ENCODE measurements around the gene PGAP6. TPM values are rescaled to one million over a fixed set of nuclear protein-coding genes. Genes with fewer than 3 reads are reported as not detected.

Gene PGAP6
- total and polyA plus RNA-seq, 9 of the 15 experiments (the other 6 are each of a cell fraction or from before 2014, with no cell fraction given): 0.45 to 50.2 (median 39.3) TPM

DNA sequence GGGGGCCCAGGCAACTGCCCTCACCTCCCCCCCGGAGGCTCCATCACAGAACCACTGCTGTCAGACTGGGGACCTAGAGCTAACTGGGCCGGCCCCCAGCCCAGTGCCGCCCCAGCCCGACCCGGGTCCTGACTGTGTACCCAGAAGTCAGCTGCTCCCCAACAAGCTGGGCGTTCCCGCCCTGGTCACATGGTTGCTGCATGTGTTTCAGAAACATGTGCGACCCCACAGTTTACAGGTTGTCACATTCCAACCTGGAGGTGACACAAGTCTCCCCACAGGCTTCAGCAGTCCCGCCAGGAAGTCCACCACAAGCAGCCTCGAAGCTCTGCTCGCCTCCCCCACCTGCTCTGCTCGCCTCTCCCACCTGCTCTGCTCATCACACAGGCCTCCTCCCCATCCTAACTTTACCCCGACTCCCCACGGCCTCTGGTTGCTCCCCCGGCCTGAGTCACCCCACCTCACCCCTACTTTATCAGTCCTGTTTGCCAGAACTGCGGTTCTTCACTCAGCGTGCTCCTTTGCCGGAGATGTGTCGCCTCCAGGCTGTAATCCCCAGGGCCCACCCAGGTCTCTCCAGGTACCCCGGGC is 12.4 kb downstream of the PGAP6 start (continued):
- TF ChIP-seq, protein P1, sequence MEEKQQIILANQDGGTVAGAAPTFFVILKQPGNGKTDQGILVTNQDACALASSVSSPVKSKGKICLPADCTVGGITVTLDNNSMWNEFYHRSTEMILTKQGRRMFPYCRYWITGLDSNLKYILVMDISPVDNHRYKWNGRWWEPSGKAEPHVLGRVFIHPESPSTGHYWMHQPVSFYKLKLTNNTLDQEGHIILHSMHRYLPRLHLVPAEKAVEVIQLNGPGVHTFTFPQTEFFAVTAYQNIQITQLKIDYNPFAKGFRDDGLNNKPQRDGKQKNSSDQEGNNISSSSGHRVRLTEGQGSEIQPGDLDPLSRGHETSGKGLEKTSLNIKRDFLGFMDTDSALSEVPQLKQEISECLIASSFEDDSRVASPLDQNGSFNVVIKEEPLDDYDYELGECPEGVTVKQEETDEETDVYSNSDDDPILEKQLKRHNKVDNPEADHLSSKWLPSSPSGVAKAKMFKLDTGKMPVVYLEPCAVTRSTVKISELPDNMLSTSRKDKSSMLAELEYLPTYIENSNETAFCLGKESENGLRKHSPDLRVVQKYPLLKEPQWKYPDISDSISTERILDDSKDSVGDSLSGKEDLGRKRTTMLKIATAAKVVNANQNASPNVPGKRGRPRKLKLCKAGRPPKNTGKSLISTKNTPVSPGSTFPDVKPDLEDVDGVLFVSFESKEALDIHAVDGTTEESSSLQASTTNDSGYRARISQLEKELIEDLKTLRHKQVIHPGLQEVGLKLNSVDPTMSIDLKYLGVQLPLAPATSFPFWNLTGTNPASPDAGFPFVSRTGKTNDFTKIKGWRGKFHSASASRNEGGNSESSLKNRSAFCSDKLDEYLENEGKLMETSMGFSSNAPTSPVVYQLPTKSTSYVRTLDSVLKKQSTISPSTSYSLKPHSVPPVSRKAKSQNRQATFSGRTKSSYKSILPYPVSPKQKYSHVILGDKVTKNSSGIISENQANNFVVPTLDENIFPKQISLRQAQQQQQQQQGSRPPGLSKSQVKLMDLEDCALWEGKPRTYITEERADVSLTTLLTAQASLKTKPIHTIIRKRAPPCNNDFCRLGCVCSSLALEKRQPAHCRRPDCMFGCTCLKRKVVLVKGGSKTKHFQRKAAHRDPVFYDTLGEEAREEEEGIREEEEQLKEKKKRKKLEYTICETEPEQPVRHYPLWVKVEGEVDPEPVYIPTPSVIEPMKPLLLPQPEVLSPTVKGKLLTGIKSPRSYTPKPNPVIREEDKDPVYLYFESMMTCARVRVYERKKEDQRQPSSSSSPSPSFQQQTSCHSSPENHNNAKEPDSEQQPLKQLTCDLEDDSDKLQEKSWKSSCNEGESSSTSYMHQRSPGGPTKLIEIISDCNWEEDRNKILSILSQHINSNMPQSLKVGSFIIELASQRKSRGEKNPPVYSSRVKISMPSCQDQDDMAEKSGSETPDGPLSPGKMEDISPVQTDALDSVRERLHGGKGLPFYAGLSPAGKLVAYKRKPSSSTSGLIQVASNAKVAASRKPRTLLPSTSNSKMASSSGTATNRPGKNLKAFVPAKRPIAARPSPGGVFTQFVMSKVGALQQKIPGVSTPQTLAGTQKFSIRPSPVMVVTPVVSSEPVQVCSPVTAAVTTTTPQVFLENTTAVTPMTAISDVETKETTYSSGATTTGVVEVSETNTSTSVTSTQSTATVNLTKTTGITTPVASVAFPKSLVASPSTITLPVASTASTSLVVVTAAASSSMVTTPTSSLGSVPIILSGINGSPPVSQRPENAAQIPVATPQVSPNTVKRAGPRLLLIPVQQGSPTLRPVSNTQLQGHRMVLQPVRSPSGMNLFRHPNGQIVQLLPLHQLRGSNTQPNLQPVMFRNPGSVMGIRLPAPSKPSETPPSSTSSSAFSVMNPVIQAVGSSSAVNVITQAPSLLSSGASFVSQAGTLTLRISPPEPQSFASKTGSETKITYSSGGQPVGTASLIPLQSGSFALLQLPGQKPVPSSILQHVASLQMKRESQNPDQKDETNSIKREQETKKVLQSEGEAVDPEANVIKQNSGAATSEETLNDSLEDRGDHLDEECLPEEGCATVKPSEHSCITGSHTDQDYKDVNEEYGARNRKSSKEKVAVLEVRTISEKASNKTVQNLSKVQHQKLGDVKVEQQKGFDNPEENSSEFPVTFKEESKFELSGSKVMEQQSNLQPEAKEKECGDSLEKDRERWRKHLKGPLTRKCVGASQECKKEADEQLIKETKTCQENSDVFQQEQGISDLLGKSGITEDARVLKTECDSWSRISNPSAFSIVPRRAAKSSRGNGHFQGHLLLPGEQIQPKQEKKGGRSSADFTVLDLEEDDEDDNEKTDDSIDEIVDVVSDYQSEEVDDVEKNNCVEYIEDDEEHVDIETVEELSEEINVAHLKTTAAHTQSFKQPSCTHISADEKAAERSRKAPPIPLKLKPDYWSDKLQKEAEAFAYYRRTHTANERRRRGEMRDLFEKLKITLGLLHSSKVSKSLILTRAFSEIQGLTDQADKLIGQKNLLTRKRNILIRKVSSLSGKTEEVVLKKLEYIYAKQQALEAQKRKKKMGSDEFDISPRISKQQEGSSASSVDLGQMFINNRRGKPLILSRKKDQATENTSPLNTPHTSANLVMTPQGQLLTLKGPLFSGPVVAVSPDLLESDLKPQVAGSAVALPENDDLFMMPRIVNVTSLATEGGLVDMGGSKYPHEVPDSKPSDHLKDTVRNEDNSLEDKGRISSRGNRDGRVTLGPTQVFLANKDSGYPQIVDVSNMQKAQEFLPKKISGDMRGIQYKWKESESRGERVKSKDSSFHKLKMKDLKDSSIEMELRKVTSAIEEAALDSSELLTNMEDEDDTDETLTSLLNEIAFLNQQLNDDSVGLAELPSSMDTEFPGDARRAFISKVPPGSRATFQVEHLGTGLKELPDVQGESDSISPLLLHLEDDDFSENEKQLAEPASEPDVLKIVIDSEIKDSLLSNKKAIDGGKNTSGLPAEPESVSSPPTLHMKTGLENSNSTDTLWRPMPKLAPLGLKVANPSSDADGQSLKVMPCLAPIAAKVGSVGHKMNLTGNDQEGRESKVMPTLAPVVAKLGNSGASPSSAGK (IDR thresholded peaks at IDR 0.05): peak; percentile 64
- TF ChIP-seq ZNF79 (CRISPR knock-in tag; IDR thresholded peaks at IDR 0.05; ENCODE audit: low read depth) (no peak), SMC3 (conservative IDR thresholded peaks at IDR 0.05; ENCODE audit: insufficient read depth, low read depth, low read length) (0 out of 2 replicates have a peak, but pooled peaks have one; percentile 3), SRSF3 (IDR thresholded peaks at IDR 0.05; ENCODE audit: insufficient read depth, low read length) (no peak), ZNF146 (CRISPR knock-in tag; IDR thresholded peaks at IDR 0.05; ENCODE audit: unreplicated experiment) (no peak), ZKSCAN8 (CRISPR knock-in tag; IDR thresholded peaks at IDR 0.05) (no peak), KLF10 (CRISPR knock-in tag; IDR thresholded peaks at IDR 0.05) (no peak), BCL6 (CRISPR knock-in tag; IDR thresholded peaks at IDR 0.05) (no peak)
- TF ChIP-seq, protein P2, sequence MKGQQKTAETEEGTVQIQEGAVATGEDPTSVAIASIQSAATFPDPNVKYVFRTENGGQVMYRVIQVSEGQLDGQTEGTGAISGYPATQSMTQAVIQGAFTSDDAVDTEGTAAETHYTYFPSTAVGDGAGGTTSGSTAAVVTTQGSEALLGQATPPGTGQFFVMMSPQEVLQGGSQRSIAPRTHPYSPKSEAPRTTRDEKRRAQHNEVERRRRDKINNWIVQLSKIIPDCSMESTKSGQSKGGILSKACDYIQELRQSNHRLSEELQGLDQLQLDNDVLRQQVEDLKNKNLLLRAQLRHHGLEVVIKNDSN (CRISPR knock-in tag; IDR thresholded peaks at IDR 0.05): peak; percentile 64

All from K562 (cell line).